Astrocyte of the cerebellum (primary cell): Measurements from ENCODE around the gene PRKCZ.

ENCODE experiments used
- DNase-seq: peaks from one replicate; pipeline ENCODE4 v3.0.0-alpha.2; 2011; ENCODE audit warnings: low read depth
- H3K4me3 ChIP-seq: 2 replicates; pipeline ENCODE4 v1.5.1; 2011; ENCODE audit warnings: mild to moderate bottlenecking, low read depth, low read length, moderate library complexity
- in situ Hi-C: cut with HindIII; loops from 2 replicates; pipeline ENCODE4 v1.10.0; 2017; ENCODE audit warnings: low sequenced_read_pairs
- TF ChIP-seq, protein P1 (sequence below): IDR thresholded peaks from 2 replicates; pipeline ENCODE4 v1.5.1; 2012; ENCODE audit warnings: low read length, low read depth, moderate library complexity, mild to moderate bottlenecking; ENCODE audit errors: missing control alignments

PRKCZ gene

DNA sequence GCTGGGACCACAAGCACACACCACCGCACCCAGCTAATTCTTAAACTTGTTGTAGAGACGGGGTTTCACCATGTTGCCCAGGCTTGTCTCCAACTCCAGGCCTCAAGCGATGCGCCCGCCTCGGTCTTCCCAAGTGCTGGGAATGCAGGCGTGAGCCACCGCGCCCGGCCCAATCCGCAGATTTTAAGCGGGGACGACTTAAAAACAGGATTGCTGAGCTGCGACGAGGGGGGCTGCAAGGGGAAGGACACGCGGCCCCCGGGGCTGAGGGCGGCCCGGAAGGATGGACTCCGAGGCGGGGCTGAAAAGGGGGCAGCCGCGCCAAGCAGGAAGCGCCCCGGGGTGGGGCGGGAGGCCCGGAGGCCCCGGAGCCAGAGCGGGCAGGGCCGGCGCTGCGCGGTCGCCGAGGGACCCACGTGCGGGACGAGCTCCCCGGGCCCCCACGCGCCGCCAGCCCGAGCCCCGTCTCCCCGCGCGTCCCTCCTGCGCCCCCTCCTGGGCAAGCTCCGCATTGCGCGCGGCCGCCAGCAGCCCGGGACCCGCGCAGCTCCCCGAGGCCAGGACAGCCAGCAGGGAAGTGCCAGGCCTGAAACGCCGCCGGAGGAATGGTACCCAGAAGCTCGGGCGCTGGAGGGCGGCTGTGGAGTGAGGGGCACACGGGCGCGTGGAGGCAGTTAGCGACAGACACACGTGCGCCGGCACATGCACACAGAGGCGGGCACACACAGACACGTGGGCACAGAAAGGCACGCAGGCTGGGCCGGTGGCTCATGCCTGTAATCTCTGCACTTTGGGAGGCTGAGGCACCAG lies 5.5 kb upstream of the PRKCZ start:
- in situ Hi-C loops: no loop called here
- no peak for DNase-seq
- peak overlapping the region; percentile 2 for H3K4me3 ChIP-seq
- TF ChIP-seq, protein P1, sequence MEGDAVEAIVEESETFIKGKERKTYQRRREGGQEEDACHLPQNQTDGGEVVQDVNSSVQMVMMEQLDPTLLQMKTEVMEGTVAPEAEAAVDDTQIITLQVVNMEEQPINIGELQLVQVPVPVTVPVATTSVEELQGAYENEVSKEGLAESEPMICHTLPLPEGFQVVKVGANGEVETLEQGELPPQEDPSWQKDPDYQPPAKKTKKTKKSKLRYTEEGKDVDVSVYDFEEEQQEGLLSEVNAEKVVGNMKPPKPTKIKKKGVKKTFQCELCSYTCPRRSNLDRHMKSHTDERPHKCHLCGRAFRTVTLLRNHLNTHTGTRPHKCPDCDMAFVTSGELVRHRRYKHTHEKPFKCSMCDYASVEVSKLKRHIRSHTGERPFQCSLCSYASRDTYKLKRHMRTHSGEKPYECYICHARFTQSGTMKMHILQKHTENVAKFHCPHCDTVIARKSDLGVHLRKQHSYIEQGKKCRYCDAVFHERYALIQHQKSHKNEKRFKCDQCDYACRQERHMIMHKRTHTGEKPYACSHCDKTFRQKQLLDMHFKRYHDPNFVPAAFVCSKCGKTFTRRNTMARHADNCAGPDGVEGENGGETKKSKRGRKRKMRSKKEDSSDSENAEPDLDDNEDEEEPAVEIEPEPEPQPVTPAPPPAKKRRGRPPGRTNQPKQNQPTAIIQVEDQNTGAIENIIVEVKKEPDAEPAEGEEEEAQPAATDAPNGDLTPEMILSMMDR: peak; percentile 64

DNA sequence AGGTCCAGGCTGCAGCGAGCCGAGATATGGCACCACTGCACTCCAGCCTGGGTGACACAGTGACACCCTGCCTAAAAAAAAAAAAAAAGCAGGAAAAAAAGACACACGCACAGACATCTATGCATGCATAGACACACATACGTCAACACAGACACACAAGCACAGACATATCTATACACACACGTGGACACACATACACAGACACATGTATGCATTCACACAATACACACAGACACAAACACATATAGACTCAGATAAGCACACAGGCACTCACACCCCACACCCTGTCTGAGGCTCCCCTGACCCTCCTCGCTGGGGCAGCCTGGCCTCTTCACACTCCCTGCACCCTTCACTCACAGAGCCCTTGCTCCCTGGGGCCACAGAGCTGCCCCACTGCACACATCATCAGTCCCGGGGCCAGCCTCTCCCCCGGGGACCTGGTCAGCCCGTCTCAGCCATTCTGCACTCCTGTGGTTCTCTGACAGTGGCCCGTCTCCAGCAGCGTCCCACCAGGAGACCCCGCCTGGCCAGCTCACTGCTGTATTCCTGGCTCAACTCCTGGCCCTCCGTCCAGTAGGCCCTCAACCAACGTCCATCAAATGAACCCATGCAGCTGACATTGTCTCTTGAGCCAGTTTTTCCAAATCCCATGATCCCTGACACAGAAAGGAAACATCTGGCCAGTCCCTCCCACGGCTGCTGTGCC lies 4.6 kb upstream of the PRKCZ start:
- DNase-seq: no peak
- TF ChIP-seq, protein P1: no peak
- no peak overlapping the region for H3K4me3 ChIP-seq
- in situ Hi-C loops: no loop called here

DNA sequence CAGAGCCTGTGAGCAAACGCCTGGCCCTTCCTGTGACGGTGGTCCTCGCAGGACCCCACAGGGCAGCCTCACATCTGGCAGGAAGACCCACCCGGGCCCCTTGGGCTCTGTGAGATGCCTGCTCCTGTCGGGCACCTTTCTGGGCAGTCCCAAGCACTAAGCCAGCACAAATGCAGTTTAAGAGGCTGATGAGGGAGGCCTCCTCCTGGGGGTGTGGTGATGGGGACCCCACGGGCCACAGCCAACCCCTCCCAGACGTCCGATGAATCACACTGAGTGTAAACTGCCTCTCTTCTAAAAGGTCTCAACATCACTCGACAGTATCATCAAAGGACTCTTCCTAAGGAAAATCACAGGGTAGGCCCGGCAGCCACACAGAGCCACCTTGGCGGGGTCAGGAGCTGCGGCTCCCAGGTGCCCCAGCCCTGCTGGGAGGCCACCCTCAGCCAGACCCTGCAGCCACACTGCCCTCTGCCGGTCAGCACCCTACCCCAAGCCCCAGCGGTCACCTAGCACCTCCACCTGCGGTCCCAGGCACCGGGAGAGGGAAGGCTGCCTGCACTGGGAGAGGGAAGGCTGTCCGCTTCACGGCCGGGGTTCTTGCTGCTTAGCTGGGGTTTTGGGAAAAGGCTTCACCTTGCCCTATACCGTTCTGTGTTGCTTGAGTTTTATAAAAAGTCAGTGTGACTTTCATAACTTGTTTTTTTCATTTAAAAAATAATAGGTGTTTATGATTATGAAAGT lies 3.9 kb upstream of the PRKCZ start:
- no peak overlapping the region for H3K4me3 ChIP-seq
- no peak for DNase-seq
- TF ChIP-seq, protein P1: peak; percentile 62
- in situ Hi-C loops: no loop called here

DNA sequence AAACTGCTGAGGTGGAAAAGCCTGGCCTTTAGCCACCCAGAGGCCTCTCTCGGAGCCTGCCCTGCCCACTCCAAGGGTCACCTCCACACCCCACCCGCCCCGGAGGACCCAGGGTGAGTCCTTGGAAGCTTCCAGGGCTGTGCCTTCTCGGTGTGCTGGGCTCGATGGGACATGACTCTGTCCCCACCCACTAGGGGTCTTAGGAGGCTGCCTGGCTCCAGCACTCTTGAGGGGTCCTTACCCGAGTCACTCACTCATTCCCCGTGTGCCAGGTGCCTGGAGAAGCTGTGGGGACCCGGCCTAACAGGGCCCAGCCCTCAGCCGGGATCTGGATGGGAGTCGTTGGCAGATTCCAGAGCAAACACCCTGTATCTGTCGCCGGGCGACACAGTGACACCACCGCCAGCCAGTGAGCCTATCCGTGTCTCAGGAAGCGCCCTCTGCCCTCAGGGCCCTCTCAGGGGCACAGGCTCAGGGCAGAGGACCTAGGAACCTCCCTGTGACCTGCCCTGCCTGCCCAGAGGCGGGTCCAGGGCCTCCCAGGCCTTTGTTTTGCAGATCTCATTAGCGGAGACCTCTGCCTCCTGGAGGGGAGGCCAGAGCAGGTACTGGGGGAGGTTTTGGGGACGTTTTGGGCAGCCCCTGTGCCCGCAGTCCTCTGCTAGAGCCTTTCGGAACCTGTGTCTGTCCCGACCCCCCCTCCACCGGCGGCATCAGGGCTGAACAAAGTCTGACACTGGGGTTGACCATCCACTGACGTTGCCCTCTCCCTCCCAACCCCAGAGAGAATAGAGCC lies 3.1 kb upstream of the PRKCZ start:
- TF ChIP-seq, protein P1: no peak
- H3K4me3 ChIP-seq: no peak overlapping the region
- no peak for DNase-seq
- in situ Hi-C loops: no loop called here

DNA sequence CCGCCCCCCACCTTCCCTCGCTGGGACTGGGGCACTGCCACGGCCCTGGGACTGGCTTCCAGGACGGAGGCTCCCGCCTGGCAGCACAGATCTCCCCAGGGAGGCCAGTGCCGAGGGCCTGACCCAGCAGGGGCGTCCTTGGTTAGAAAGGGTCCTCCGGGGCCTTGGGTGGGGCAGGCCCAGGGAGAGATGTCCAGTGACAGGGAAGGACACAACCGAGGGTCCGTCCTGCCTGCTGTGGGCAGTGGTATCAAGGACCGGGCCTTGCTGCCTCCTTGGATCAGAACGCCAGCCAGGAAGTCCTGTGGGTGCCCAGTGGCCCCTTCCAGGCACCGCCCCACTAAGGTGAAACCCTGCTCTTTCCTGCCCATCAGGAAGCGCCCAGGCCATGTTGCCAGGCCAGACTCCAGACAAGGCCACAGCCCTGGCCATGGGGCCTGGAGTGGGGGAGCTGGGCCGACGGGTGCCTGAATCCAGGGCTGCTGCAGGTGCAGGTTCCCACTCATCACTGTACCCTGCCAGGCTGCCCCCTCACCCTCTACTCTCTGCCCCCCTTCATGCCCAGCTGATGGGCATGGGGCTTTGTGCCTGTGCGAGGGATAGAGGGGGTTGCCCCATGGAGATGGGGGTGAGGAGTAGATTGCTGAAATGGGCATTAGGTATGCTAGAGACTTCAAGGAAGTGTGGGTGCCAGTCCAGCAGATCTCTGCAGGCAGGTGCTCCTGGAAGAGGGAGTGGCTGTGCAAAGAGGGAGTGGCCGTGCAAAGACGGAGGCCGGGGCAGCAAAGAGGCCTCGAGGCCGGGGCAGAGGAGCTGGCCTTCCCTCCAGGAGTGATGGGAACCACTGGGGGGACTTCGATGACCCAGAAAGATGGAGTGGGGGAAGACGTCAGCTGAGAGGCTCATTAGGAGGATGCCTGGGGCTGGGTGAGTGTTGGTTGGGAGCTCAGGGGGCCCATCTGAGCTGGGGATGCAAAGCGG lies 2.2 kb upstream of the PRKCZ start:
- H3K4me3 ChIP-seq: no peak overlapping the region
- TF ChIP-seq, protein P1: no peak
- in situ Hi-C loops: no loop called here
- no peak for DNase-seq
